Transverse colon (tissue), 4 donors: Measurements from ENCODE around the gene KANSL3. TPM values are rescaled to one million over a fixed set of nuclear protein-coding genes. Genes with fewer than 3 reads are reported as not detected.

Experiments used
- DNase-seq: peaks from one replicate; pipeline ENCODE4 v3.0.0-alpha.2; 2019
- H3K27ac ChIP-seq, 4 donors: fragments of 200-600 bp; sonication (generic); 2 replicates each; pipeline ENCODE4 v1.5.1; 2016 to 2018; ENCODE audit warnings: inconsistent platforms in 4 of 4
- H3K27me3 ChIP-seq: fragments of 200-600 bp; sonication (generic); 2 replicates; pipeline ENCODE4 v1.5.1; 2017; ENCODE audit warnings: inconsistent platforms
- H3K36me3 ChIP-seq, 4 donors: fragments of 200-600 bp; sonication (generic); 2 replicates each; pipeline ENCODE4 v1.5.1; 2017 to 2019; ENCODE audit warnings: inconsistent platforms in 4 of 4
- H3K4me1 ChIP-seq, 4 donors: fragments of 200-600 bp; sonication (generic); 2 replicates each; pipeline ENCODE4 v1.5.1; 2017 to 2020; ENCODE audit warnings: inconsistent platforms in 4 of 4
- H3K4me3 ChIP-seq, 4 donors: fragments of 200-600 bp; sonication (generic); 1 replicate in 1 of 4; 2 replicates in 3 of 4; pipeline versions ENCODE4 v1.5.1 to v1.6.1; 2017 to 2019; ENCODE audit warnings: inconsistent platforms in 4 of 4
- H3K9me3 ChIP-seq, 2 donors: fragments of 200-600 bp; sonication (generic); 2 replicates each; pipeline ENCODE4 v1.5.1; 2017 to 2019; ENCODE audit warnings: inconsistent platforms in 2 of 2
- CTCF ChIP-seq, 5 experiments: fragments of 200-600 bp in 3 of 5; fragments of 450-650 bp in 2 of 5; sonication (generic) in 3 of 5; IDR thresholded peaks; 1 replicate in 2 of 5; 2 replicates in 3 of 5; pipeline ENCODE4 v1.5.1; 2016 to 2017; ENCODE audit warnings: antibody characterized with exemption in 5 of 5, inconsistent platforms in 3 of 5, mild to moderate bottlenecking in 2 of 5, moderate library complexity in 1 of 5
- EP300 ChIP-seq: sonication (generic); formaldehyde crosslinking; IDR thresholded peaks from one replicate; pipeline ENCODE4 v1.6.1; 2017; ENCODE audit warnings: antibody characterized with exemption, low read depth
- POLR2A ChIP-seq: fragments of 450-650 bp; IDR thresholded peaks from one replicate; pipeline ENCODE4 v1.6.1; 2016; ENCODE audit warnings: antibody characterized with exemption, mild to moderate bottlenecking, moderate library complexity
- POLR2AphosphoS5 ChIP-seq, 3 donors: sonication (generic); formaldehyde crosslinking; IDR thresholded peaks; one replicate each; pipeline ENCODE4 v1.6.1; 2016; ENCODE audit warnings: antibody characterized with exemption in 3 of 3
- WGBS, 2 donors: methylation state at CpG; one replicate each; pipeline ENCODE4 v1.1.5; 2018; ENCODE audit warnings: low coverage in 1 of 2; 5-methylcytosine and 5-hydroxymethylcytosine counted together
- in situ Hi-C, 4 donors: fragments of 200-750 bp; cut with MboI; loops; one replicate each; pipeline versions ENCODE4 v1.15.0 to v1.15.1; 2017; ENCODE audit warnings: low sequenced_read_pairs in 3 of 4, low pct_ligation_motif_present in 1 of 4, low pct_unique_long_range_greater_than_20kb in 1 of 4
- intact Hi-C: fragments of 100-400 bp; cut with DNase I; formaldehyde crosslinking; loops from one replicate; pipeline ENCODE4 v1.15.1; 2023; ENCODE audit warnings: low total_unique reads
- total RNA-seq, 4 donors: library from RNA; depleted of rRNA; stranded (reverse); fragments of >200 nt; gene quantifications; one replicate each; pipeline ENCODE4 v1.1.0, GENCODE V29; 2016

Gene KANSL3
- total RNA-seq, 4 donors from 2014 or later, result 45.6 to 59.9 (median 53.4) TPM

- no peak for TF ChIP-seq CTCF (IDR thresholded peaks at IDR 0.05)
- no peak for TF ChIP-seq POLR2AphosphoS5 (IDR thresholded peaks at IDR 0.05)
- TF ChIP-seq POLR2A, result no peak
- TF ChIP-seq EP300, result no peak
- H3K4me3 ChIP-seq, result no peak overlapping the region
- no peak overlapping the region for H3K27ac ChIP-seq
- no peaks in the 10 kb centered on the region for H3K27me3 ChIP-seq
- no peak for DNase-seq
- H3K9me3 ChIP-seq, result no peaks in the 10 kb centered on the region
- WGBS, 2 donors, result 81% methylated on average over 5 of the region's 5 CpGs; no CpG with 5 or more reads in 1 of the 2 donors
- H3K36me3 ChIP-seq, result peaks cover 0 to 10% (median 0%) of the 10 kb centered on the region in 4 donors
- peaks cover 0 to 5% (median 2%) of the 10 kb centered on the region in 4 donors for H3K4me1 ChIP-seq
- in situ Hi-C loops (no loop called here), intact Hi-C loops (no loop called here)
Measured at GRCh38 chr2:96546321-96546720, 91.8 kb downstream of the KANSL3 start.

Other genes with a start within 250 kb of the KANSL3 start
- gene NEURL3, start 133.0 kb downstream of the KANSL3 start, total RNA-seq, result 1 to 10 TPM in 2 of 4 donors, under 1 TPM in 1, not detected in 1; 0.32 to 7.9 (median 7.0) TPM
- gene ARID5A, start 101.6 kb downstream of the KANSL3 start, total RNA-seq, result 100 to 1,000 TPM in 1 of 4 donors, 10 to 100 TPM in 2, 1 to 10 TPM in 1; 9.8 to 113 (median 18.1) TPM
- gene FER1L5, start 4.5 kb upstream of the KANSL3 start, total RNA-seq, result not detected
- gene LMAN2L, start 101.8 kb upstream of the KANSL3 start, total RNA-seq, result 10 to 100 TPM; 16.7 to 27.3 (median 19.0) TPM
- 100 to 1,000 TPM in 1 of 4 donors, 10 to 100 TPM in 3; 66.5 to 134 (median 85.7) TPM for gene CNNM4, start 122.6 kb upstream of the KANSL3 start, total RNA-seq
- gene CNNM3, start 178.0 kb upstream of the KANSL3 start, total RNA-seq, result 10 to 100 TPM; 14.2 to 54.3 (median 22.3) TPM
- 10 to 100 TPM in 1 of 4 donors, 1 to 10 TPM in 3; 4.1 to 22.7 (median 7.0) TPM for gene ANKRD23, start 205.7 kb upstream of the KANSL3 start, total RNA-seq
- 10 to 100 TPM in 3 of 4 donors, 1 to 10 TPM in 1; 9.7 to 55.3 (median 12.7) TPM for gene ANKRD39, start 219.7 kb upstream of the KANSL3 start, total RNA-seq
- 10 to 100 TPM in 3 of 4 donors, 1 to 10 TPM in 1; 3.6 to 23.9 (median 17.4) TPM for gene SEMA4C, start 231.8 kb upstream of the KANSL3 start, total RNA-seq